GM18951 (cell line): ENCODE data around the gene NRG2.

Source experiments
- POLR2A ChIP-seq: IDR thresholded peaks from 4 replicates; pipeline ENCODE4 v1.6.1; 2011; ENCODE audit warnings: mild to moderate bottlenecking; ENCODE audit not compliant: insufficient read length, insufficient read depth; ENCODE audit errors: extremely low read depth
- in situ Hi-C: fragments of 300-500 bp; cut with MboI; formaldehyde crosslinking; loops from one replicate; pipeline ENCODE4 v1.12.0; 2022; ENCODE audit warnings: low sequenced_read_pairs, mixed read lengths, inconsistent platforms; ENCODE audit not compliant: unreplicated experiment

Gene NRG2

DNA sequence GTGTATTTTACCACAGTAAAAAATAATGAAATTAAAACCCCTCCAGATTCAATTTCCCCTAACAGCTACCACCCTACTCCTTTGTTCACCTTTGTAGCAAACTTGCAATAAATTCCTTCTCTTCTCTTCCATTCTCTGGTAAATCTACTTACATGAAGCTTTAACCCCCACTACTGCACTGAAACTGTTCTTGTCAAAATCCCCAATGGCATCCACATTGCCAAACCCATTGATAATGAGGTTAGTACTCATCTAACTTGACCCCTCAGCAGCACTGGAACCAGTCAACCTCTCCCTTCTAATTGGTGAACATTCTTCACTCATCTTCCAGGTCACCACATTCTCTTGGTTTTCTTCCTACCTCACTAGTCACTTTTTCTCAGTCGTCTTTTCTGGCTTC, 29.6 kb downstream of the NRG2 start:
- TF ChIP-seq POLR2A: no peak
- in situ Hi-C loops: no loop called here

DNA sequence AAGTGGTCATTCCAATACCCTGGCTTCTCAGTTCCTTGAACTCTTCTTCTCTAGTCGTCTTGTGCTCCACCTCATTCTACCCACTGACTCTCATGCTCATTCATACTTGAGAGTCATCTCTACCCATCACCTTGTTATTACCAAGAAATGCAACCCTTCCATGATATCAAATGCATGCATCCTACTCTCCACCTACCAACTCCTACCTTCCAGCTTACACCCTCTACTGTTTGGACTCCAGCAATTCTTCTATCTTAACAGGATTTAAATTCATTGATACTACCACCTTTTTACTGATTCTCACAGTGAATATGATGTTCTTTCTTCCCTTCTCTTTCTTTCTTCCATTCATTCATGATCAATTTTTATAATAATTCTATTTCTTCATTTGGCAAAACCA, 30.7 kb downstream of the NRG2 start:
- in situ Hi-C loops: no loop called here
- no peak for TF ChIP-seq POLR2A

GRCh38 chr5:140011297-140011802, 31.7 kb downstream of the NRG2 start:
- in situ Hi-C loops: no loop called here
- no peak for TF ChIP-seq POLR2A

DNA sequence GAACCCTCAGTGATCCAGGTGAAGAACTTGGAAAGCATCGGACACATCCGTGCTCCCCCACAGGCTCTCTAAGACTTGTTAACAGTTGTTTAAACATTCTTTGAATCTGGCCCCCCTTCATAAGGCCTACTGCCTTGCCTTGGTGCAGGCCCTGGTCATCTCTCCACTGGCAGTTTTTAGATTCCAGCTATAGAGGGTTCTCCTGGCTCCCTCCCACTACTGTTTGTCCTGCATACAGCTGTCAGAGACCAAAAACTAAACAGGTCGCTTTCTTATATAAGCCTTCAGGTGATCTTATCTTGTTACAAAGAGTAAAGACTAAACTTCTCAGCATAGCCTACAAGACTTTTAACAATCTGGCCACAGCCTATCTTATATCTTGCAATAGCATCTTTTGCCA, 32.3 kb downstream of the NRG2 start:
- in situ Hi-C loops: no loop called here
- no peak for TF ChIP-seq POLR2A

DNA sequence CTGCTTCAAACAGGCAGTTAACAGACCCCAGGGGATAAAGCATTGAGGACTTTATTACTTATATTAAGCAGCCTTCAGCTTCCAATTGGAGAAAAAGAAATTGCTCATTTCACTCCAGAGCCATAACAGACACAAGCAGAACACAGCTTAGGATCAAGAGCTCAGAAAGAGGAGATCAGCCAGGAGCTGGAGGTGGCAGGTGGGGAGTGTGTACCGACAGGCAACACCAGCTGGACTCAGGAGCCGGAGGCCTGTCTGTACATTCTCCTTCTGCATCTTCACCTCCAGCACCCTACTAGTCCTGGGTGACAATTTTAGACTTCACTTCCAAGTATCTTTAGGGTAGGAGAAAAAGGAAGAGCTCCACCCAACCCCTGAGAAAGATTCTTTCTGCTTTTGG, 35.8 kb downstream of the NRG2 start:
- in situ Hi-C loops: no loop called here
- no peak for TF ChIP-seq POLR2A

DNA sequence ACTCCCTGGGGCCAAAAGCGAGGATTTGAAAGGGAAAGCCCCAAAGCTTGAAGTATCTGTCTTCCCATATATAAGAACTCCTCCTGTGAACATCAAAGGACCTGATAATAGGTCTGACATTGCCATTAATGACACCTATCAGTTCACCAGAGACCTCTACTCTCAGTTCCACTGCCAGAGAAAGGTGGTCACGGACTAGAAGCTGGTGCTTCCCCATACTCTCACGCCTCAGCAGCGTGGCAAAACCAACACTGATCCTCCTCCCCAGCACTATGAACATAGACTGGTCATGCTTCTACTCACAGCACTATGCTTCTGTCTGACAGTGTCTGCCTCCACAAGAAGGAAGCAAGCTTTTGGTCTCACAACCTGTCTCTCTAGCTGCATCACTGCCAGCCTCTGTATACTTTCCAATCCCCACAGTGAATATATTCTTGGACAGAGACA, 37.9 kb downstream of the NRG2 start:
- in situ Hi-C loops: no loop called here
- TF ChIP-seq POLR2A: no peak

DNA sequence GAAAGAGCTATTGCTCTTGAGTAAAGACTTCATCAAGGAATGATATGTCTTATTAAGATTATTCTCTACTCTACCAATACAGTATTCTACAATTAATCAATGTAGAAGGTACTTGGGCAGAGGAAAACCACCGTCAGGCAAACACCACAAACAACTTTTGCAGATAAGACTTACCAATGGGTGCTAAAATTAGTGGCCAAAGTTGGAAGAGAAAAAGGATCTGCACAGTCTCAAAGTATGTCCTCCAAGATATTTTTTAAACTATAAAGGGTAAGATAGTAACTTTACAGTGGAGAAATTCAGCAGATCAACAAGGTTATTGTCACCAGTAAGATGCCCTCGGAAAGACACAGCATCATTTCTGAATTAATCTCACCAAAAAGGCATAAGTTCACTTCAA, 38.9 kb downstream of the NRG2 start:
- in situ Hi-C loops: no loop called here
- TF ChIP-seq POLR2A: no peak

DNA sequence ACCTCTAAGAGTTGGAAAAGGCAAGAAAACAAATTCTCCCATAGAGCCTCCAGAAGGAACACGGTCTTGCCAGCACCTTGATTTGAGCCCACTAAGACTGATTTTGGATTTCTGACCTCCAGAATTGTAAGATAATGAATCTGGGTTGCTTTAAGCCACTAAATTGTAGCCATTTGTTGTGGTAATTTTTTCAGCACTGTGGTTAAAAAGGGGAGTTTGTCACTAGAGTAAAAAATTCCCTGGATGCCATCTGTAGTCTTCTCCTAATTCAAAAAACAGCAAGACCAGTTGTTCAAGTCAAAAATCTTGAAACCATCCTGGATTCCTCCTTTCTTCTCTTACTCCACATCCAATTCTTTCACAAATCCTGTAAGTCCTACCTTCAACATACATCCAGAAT, 39.6 kb downstream of the NRG2 start:
- TF ChIP-seq POLR2A: no peak
- in situ Hi-C loops: no loop called here

DNA sequence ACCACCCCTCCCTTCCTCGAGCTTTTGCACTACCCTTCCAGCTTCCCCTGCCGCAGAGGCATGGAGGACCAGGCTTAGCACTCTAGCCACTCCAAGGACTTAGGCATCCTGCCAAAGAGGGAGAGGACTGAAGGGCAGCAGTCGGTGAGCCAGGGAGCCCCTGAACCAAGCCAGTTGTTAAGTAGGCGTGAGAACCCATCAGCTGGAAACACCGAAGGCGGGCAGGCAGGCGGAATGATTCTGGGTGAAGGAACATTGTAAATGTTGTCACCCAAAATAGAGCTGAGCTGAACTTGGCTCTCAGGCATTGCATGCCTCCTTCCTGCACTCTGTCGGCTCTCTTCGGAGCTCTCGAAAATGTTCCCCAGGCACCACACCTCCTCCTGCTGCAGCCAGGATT, 42.8 kb downstream of the NRG2 start:
- in situ Hi-C loops: no loop called here
- no peak for TF ChIP-seq POLR2A

- TF ChIP-seq POLR2A: no peak
- in situ Hi-C loops: no loop called here
Measured at GRCh38 chr5:139998837-139999236, 44.3 kb downstream of the NRG2 start.

- no peak for TF ChIP-seq POLR2A
- in situ Hi-C loops: no loop called here
Measured at GRCh38 chr5:139997276-139997675, 45.8 kb downstream of the NRG2 start.

DNA sequence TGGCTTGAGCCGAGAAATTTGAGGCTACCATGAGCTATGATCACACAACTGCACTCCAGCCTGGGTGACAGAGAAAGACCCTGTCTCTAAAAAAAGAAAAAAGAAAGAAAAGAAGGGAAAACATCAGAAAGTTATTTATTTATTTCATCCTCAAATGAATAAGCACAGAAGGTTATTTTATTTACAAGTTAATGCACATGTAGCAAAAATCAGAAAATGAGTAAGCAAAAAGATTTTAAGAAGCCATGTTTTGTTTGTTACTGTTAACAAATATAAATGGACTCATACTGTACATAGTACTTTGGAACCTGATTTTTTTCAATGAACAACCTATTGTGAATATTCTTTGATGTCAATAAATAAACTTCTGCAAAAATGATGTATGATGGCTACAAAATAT, 47.2 kb downstream of the NRG2 start:
- in situ Hi-C loops: no loop called here
- TF ChIP-seq POLR2A: no peak

GRCh38 chr5:139994234-139994633, 48.9 kb downstream of the NRG2 start:
- TF ChIP-seq POLR2A: no peak
- in situ Hi-C loops: no loop called here

DNA sequence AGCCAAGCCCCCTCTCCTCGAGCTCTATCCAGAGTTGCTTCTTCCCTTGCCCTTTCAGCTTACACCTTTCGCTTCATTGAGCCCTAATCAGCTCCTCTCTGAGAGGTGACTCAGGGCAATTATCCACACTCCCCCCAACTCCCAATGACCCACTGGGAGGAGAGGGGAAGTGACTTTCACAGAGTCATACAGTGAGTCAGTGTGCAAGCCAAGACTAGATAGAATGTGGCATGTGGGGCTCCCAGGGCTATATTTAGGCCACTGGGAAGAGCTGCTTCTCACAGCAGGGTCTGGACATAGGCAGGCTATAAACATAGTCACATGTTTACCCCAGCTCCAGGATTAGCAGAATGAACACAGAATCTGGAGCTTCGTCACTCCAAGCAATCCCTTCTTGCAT, 57.4 kb downstream of the NRG2 start:
- TF ChIP-seq POLR2A: no peak
- in situ Hi-C loops: no loop called here

DNA sequence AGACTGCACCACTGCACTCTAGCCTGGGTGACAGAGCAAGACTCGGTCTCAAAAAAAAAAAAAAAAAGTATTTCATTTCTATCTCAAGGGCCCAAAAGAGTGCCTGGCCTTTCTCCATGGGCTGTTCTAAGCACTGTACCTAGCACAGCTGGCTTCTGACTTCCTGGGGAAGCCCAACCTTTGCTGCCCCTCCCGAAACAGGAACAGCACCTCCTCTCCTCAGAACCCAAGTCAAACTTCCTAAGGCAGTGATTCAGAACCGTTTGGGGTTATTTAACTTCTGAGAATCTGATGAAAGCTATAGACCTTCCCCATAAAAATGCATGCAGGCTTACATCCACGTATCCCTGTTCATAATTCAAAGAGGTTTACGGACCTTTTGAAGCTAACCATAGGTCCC, 57.8 kb downstream of the NRG2 start:
- in situ Hi-C loops: no loop called here
- TF ChIP-seq POLR2A: no peak
